HEK293 (cell line): ENCODE measurements around the gene TDP2.

Source experiments
- BCL11A ChIP-seq: fragments of 450-650 bp; formaldehyde crosslinking; IDR thresholded peaks from 2 replicates; pipeline ENCODE4 v1.5.1; 2016; ENCODE audit warnings: low read depth, missing biosample characterization, missing genetic modification characterization
- CTCF ChIP-seq: fragments of 450-650 bp; formaldehyde crosslinking; IDR thresholded peaks from 2 replicates; pipeline ENCODE4 v1.5.1; 2016; ENCODE audit warnings: missing biosample characterization, missing genetic modification characterization
- HOXC10 ChIP-seq: sonication (generic); formaldehyde crosslinking; IDR thresholded peaks from 2 replicates; pipeline ENCODE4 v1.8.1; 2023; ENCODE audit warnings: mild to moderate bottlenecking, missing genetic modification reagents
- MZF1 ChIP-seq: fragments of 450-650 bp; formaldehyde crosslinking; IDR thresholded peaks from 2 replicates; pipeline ENCODE4 v1.5.1; 2017; ENCODE audit warnings: missing biosample characterization, missing genetic modification characterization, borderline replicate concordance
- ZNF121 ChIP-seq: fragments of 450-650 bp; formaldehyde crosslinking; IDR thresholded peaks from 2 replicates; pipeline ENCODE4 v1.5.1; 2016; ENCODE audit warnings: missing biosample characterization, missing genetic modification characterization
- ZNF292 ChIP-seq: fragments of 450-650 bp; formaldehyde crosslinking; IDR thresholded peaks from 2 replicates; pipeline ENCODE4 v1.5.1; 2016; ENCODE audit warnings: low read depth, missing biosample characterization, missing genetic modification characterization, borderline replicate concordance
- ZNF610 ChIP-seq: fragments of 450-650 bp; formaldehyde crosslinking; IDR thresholded peaks from 2 replicates; pipeline ENCODE4 v1.5.1; 2016; ENCODE audit warnings: missing biosample characterization, missing genetic modification characterization, borderline replicate concordance
- ZNF660 ChIP-seq: fragments of 450-650 bp; IDR thresholded peaks from 2 replicates; pipeline ENCODE4 v1.5.1; 2018; ENCODE audit warnings: missing biosample characterization, mild to moderate bottlenecking, missing genetic modification characterization
- ZNF76 ChIP-seq: fragments of 450-650 bp; formaldehyde crosslinking; IDR thresholded peaks from 2 replicates; pipeline ENCODE4; 2016; ENCODE audit warnings: low read depth, missing biosample characterization, missing genetic modification characterization, borderline replicate concordance
- ZNF776 ChIP-seq: fragments of 450-650 bp; formaldehyde crosslinking; IDR thresholded peaks from 2 replicates; pipeline ENCODE4 v1.5.0; 2017; ENCODE audit warnings: missing biosample characterization, missing genetic modification characterization, borderline replicate concordance

- TF ChIP-seq ZNF610 (tag by site-specific recombination) (no peak), ZNF292 (no peak), CTCF (no peak), ZNF776 (tag by site-specific recombination) (no peak), ZNF660 (tag by site-specific recombination) (no peak), ZNF76 (tag by site-specific recombination) (no peak), BCL11A (tag by site-specific recombination) (no peak), HOXC10 (CRISPR knock-in tag) (no peak), MZF1 (tag by site-specific recombination) (no peak), ZNF121 (tag by site-specific recombination) (no peak)
These were observed 16.9 kb upstream of the TDP2 start for GRCh38 chr6:24683297-24684296.
